HG02642 (cell line): Measurements from ENCODE around the gene POU6F1.
A peak's percentile ranks its signal among the peaks of the same experiment; 100 is the strongest.
"Not testable (repeated sequence)": the region's sequence is repeated elsewhere in the genome, so short reads cannot be mapped to it uniquely, and the experiment has no call there.

Experiments used
- ATAC-seq: cut with Tn5 transposase; IDR thresholded peaks from one replicate; pipeline ENCODE4 v1.9.1; 2021; ENCODE audit warnings: mild to moderate bottlenecking; ENCODE audit not compliant: unreplicated experiment, poor library complexity

The POU6F1 gene

DNA sequence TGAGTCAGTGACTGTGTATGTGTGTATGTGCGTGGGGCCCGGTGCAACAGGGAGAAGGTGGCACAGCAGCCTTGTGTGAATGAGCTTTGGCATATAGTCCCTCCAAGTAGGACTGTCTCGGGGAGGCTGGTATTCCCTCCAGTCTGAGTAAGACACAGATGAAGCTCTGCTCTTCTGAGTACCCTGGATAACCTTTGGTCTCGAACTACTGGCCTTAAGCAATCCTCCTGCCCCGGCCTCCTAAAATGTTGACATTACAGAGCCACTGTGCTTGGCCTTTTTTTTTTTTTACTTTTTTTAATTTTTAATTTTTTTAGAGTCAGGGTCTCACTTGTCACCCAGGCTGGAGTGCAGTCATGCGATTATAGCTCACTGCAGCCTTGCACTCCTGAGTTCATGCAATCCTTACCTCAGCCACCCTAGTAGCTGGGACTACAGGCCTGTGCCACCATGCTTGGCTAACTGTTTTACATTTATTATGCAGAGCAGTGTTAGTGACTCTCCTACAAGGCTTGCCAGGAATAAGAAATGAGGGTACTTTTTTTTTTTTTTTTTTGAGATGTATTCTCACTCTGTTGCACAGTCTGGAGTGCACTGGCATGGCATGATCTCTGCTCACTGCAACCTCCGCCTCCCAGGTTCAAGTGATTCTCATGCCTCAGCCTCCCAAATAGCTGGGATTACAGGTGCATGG is 11.4 kb upstream of the POU6F1 start:
- no peak for ATAC-seq

DNA sequence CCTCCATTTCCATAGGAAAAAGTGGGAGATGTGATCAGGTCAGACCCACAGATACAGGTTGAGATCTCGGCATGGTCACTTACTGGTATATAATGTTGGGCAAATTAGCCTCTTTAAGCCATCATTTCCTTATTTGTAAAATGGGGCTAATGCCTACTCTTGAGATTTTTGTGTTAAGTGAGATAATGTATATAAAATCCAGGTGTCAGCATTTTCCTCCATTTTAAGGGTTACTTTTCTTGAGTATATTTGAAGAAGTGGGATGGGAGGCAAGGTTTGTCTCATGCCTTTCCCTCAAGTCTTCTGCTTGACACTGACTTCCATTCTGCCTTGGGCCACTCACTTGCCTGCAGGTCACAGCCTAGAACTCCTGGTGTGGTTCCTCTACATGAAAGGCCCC is 10.1 kb upstream of the POU6F1 start:
- ATAC-seq = no peak

DNA sequence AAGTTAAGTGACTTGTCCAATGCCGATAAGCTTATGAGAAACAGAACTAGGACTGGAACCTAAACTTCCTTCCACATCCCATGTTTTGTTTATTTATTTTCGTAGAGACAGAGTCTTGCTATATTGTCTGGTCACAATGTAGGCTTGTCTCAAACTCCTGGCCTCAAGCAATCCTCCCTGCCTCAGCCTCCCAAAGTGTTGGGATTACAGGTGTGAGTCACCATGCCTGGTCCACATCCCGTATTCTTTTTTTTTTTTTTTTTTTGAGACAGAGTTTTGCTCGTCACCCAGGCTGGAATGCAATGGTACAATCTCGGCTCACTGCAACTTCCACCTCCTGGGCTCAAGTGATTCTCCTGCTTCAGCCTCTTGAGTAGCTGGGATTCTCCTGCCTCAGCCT is 9.2 kb upstream of the POU6F1 start:
- not testable (repeated sequence) for ATAC-seq

DNA sequence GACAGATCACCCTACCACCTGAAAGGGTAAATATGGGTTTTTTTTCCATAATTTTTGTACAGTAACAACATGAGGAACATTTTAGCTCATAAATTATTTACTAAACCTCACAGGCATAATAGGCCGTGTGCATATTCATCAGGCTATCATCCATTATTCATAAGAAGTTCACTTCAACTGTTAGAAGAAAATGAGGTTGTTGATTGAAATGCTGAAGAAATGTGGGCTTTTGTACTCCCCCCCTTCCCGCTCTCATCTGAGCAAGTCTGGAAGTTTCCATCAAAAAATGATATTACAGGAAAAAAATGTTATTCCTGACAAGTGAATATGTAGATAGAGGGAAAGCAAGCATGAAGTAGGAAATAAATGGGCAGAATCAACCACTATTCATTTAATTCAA is 7.9 kb upstream of the POU6F1 start:
- no peak for ATAC-seq

DNA sequence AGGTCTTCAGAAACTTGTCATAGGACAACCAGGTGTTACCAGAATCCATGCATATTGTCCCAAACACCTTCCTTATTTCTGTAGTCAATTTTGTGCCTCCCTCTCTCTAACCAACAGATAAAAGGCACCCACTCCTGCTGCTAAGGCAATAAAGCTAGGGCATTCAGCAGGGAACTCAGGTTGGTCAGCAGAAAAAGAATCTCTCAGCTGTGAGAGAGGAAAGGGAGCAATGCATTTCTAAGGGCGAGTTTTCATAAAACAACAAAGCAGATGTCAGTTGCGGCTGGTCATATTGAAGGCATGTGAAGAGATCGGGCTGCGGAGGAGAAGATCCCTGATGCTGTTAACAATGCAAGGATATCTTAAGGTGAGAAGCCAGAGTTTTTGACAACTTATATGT is 7.4 kb upstream of the POU6F1 start:
- ATAC-seq = no peak

DNA sequence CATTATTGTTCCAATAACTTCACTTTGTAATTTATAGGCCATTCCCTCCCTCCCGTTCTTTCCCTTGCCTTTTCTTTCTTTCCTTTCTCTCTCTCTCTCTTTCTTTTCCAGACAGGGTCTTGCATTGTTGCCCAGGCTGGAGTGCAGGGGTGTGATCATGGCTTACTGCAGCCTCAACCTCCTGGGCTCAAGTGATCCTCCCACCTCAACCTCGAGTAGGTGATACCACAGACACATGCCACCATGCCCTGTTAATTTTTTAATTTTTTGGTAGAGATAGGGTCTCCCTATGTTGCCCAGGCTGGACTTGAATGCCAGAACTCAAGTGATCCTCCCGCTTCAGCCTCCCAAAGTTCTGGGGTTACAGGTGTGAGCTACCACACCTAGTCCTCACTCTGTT is 6.8 kb upstream of the POU6F1 start:
- ATAC-seq = no peak

DNA sequence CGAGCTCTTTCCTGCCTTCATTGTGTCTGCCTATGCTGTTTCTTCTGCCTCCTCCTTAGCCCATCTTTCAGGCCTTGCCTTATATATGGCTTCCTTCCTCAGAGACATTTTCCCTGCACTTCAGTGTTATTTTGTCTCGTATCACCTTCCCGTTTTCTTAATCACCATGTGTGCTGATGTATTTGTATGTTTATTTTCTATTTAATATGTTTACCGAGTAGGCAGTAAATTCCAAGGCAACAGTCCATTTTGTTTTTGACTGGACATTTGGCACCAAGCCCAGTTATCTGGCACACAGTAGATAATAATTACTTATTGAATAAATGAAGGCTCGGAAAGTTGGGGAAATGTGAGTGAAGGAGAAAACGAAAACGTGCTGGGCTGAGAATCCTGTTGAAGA is 4.6 kb upstream of the POU6F1 start:
- ATAC-seq = no peak

DNA sequence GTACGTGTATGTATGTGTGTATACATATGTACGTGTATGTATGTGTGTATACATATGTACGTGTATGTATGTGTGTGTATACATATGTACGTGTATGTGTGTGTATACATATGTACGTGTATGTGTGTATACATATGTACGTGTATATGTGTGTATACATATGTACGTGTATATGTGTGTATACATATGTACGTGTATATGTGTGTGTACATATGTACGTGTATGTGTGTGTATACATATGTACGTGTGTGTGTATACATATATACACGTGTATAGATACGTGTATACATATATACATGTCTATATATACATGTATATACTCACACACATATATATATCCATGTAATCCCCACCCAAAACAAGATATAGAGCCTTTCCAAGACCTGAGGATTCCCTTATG is 2.0 kb upstream of the POU6F1 start:
- not testable (repeated sequence) for ATAC-seq

DNA sequence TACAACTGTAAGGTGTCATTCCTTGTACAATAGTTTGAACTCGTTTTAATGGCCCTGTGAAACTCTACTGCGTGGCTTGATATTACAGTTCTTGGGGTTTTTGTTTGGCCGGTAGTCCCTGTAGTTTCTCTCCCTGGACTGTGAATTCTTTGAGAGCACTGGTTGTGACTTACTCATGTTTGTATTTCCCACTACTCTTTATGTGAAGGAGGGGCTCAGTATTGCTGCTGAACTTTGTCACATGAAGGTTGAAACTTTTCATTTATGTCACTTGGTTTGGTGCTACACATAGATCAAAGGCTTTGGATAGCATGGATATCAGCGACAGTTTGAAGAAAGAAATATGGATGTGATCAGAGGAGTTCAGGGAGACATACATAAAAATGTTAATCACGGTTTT is 1.5 kb upstream of the POU6F1 start:
- no peak for ATAC-seq

DNA sequence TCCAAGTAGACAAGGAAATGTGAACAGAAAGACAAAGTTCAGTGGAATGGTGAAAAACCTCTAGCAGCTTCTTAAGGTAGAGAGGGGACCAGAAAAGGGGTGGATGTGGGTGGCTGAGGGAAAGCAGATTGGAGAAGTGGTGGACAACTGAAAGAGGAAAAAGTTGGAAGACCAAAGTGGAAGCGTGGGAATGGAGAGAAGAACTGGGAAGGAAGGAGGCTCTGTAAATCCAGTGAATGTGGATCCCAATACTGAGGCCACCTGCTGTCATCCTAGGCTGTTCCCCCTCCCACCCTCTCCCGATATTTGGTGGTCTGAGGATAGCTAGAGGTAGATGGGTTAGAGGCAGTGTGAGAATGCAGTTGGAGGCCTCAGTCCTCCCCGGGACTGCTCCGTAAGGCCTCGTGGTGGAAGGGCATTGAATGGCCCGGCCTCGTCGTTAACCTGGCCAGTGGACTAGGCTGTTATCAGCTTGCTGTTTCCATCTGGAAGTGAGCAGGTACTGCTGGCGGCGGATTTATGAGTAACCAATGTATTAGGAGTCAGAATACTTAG is 822 bp upstream of the POU6F1 start:
- no peak for ATAC-seq

DNA sequence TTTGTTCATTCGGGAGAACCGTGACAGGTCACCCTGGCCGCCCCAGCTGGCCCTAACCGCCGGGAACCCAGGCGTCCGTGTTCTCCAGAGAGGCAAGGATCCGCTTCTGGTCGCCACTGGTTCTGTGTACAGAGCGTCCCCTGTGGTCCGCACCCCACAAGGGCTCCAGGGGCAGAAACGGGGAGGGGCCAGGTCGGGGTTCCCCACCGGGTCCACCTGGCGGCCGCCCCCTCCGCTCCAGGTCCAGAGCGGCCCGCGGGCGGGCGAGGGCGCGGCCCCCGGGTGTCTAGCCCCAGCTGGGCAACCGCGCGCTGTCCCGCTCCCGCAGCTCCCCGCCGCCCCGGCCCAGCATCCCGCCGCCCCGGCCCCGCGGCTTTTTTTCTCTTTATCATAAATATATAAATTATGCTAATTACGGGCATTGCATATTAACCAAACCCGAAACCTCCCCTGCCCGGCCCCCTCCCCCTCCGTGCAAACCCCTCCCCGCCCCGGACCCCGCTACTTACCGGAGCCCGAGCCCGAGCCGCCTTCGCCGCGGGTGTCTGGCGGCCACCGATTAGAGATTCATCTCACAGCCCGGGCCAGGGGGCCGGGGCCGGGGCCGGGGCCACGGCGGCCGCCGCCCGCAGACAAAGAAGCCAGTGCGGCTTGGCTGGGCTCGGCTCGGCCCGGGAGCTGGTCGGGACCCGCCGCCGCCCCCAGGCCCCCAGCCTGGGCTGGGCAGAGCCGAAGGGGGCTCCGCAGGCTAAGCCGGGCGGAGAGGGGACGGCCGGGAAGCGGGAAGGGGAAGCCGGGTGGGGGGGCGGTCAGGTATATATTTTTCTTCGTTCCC is 512 bp downstream of the POU6F1 start:
- ATAC-seq = peak; percentile 44

DNA sequence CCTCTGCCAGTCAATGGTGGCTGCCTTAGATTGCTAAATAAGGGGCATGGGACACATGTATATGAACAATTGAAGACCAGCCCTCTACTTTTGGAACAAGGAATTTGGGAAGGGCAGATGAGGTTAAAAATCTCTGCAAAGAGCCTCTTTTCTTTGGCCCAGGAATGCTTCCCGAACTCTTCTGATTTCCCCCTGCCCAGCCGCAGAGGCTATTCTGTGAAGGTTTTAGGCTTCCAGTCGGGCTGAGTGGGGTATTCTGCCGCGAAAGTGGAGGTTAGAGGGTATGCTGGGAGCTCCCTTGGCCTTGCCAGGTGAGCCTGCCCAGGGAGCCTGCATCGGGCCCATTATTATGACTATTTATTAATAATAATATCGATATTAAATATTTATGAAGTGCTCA is 1.2 kb downstream of the POU6F1 start:
- ATAC-seq = no peak

DNA sequence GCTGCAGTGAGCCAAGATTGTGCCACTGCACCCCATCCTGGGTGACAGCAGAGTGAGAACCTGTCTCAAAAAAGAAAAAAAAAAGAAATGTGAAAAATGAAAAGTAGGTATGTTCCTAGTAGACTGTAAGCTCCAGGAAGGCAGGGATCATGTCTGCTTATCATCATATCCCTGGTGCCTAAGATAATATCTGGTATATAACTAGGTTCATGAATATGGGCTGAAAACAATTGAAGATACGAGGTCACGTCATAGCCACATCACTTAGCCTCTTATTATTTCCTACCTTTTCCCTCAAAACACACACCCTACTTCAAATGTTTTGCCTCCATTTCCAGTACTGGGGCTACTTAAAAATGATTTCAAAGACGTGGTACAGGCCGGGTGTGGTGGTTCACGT is 3.0 kb downstream of the POU6F1 start:
- no peak for ATAC-seq

DNA sequence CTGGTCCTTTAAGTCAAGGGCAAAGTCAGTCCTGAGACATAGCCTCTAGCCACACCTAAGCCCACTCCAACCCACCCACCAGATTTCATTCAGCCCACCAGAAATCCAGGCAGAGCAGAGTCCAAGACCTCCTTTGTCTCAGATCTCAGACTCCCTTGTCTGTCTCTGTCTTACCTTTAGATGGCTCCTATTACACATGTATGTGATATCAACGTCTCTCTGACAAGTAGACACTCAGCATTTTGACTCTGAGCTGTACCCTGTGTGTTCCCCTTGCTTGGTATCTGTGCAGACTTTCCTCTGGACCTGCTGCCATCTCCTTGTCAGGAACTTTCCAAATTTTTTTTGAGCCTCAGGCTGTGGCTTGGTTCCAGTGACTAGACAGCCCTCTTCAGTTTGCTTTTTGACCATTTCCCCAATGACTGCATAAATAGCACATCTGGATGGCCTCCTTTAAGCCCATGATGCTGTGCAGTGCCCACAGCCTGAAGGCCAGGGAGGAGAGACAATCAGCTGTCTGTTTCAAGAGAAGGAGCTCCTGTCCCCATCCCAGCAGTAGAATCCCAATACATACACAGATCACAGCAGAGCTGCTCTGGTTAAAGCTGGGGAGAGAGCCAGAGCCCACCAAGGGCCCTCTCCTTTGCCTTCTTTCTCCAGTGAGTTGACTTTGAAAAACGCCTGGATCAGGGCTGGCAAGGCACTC is 7.0 kb downstream of the POU6F1 start:
- no peak for ATAC-seq

DNA sequence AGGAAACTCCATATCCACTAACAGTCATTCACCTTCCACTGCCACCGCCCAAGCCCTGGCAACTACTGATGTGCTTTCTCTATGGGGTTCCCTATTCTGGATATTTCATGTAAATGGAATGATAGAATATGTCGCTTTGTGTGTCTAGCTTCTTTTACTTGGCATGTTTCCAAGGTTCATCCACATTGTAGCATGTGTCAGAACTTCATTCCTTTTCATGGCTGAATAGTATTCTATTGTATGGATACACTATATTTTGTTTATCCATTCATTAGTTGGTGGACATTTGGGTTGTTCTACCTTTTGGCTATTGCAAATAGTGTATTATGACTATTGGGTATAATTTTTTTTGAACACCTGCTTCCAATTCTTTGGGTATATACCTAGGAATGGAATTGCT is 8.6 kb downstream of the POU6F1 start:
- ATAC-seq = no peak

DNA sequence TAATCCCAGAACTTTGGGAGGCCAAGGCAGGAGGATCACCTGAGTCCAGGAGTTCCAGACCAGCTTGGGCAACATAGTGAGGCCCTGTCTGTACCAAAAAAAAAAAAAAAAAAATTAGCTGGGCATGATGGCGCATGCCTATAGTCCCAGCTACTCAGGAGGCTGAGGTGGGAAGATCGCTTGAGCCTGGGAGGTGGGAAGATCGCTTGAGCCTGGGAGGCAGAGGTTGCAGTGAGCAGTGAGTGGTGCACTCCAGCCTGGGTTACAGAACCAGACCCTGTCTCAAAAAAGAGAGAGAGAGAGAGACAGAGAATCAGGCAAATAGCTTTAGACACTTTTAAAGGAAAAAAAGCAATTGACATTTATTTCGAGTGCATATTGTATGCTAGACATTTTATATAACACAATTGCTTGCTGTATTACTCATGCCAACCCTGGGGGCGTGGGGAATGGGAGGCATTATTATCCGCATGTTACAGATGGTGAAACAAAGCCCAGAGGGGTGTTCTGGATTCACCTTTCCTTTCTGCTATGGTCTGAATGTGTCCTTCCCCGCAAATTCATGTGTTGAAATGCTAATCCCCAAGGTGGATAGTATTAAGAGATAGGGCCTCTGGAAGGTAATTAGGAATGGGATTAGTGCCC is 9.7 kb downstream of the POU6F1 start:
- no peak for ATAC-seq

DNA sequence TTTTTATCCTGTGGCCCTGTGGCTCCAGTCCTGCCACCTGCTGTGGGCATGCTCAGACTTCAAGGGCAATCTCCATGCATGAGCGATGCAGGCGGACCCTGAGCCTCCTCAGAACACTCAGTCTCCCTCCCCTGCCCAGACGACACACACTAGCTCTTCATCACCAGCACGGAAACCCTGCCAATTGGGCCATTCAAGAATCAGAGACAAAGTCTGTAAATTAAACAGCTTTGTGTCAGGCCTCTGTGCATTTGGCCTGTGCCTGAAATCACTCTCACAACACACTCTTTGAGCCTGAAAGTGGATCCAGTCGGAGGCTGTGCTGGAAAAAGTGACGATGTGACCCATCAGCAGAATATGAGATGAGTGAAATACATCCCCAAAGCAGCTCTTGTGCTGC is 12.5 kb downstream of the POU6F1 start:
- no peak for ATAC-seq

DNA sequence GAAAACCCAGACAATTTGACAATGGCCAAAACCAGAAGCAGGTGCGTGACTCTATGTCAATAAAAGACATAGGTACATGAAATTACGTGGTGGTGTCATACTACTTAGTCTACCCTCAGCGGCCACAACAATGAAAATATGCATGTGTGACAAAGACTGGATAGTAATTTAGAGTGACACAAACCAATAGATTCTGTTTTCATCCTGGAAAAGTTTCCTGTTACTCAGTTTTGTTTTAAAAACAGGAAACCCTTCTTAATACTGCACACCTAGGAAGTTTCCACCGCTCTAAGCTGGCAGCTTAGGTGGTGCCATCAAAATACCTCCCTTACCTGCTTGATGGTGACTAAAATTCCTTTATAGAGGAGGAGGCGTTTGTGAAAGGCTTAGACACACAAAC is 15.1 kb downstream of the POU6F1 start:
- no peak for ATAC-seq

DNA sequence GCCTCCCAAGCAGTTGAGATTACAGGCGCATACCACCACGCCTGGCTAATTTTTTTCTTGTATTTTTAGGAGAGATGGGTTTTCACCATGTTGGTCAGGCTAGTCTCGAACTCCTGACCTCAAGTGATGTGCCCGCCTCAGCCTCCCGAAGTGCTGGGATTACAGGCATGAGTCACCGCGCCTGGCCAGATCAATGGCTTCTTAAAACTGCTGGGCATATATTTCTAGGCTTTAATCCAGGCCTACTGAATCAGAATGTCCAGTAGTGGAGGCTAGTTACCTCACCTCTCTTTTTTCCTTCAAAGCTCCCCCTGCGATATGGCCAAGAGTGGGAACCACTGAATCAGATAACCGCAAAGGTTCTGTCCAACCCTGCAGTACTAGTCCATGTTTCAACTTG is 17.1 kb downstream of the POU6F1 start:
- no peak for ATAC-seq

DNA sequence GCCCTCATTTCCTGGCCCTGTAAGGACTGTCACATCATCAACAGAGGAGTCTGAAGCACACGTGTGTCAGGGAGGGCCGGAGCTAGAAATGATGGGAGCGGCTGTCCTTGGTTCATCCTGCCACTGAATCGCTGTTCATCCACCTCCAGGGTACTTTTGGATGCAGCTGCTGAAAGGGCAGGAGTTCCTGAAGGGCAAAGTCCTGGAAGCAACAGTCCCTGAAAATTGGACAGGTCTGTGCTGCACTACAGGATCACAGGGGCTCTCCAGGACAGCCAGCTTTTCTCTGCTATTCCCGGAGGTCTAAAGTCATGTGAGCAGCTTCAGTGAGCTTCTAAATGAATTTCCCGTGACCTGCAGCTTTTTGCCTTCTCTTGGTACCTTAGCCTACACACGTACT is 17.7 kb downstream of the POU6F1 start:
- no peak for ATAC-seq
